HG03558 (cell line): ENCODE data around the gene CDC14C.

Experiments
- ATAC-seq: cut with Tn5 transposase; IDR thresholded peaks from one replicate; pipeline ENCODE4 v1.9.1; 2021; ENCODE audit warnings: moderate number of reproducible peaks; ENCODE audit not compliant: unreplicated experiment; ENCODE audit errors: extremely low read depth

Gene CDC14C

GRCh38 chr7:48964074-48964473, 39.7 kb downstream of the CDC14C start:
- no peak for ATAC-seq

- no peak for ATAC-seq
Observed at GRCh38 chr7:48971173-48971572, 46.8 kb downstream of the CDC14C start.

- ATAC-seq = no peak
Observed at GRCh38 chr7:48976253-48976652, 51.9 kb downstream of the CDC14C start.

GRCh38 chr7:48976850-48977249, 52.5 kb downstream of the CDC14C start:
- ATAC-seq = no peak
